ENCODE measurements around the gene LAMC3.

LAMC3 gene

DNA sequence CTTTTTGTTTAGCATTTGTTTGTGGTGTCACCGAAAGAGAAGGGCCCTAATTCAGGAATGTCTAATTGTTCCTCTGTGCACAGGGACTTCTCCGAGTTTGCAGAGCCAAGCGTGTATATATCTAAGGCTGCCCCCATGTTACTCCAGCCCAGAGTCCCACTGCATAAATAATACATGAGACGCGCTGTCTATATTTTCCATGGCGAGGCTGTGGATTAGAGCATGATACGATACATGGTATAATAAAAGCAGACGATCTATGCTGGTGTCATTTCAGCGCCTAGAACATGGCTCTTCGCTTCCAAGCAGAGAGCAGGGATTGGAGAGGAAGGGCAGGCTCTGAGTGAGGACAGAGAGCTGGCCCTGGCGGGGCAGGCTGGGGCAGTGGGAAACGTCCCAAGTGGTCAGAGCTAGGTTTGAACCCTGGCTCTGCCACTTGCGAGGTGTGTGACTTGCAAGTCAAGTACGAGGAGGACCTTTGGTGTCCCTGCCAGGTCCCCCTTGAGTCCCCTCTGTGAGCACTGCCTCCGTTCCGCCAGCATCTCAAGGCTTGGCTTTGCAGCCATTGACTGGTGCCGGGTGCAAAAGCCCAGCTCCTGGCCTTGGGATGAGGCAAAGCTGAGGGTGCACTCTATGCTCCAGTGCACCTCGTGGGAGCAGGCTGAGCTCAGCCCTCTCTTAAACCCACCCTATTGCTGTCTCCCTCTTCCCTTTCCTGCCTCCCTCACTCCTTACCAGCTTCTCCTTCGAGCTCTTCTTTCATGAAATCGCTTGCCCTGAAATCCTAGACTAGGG is 29.2 kb upstream of the LAMC3 start:
- DNase-seq: no peak

DNA sequence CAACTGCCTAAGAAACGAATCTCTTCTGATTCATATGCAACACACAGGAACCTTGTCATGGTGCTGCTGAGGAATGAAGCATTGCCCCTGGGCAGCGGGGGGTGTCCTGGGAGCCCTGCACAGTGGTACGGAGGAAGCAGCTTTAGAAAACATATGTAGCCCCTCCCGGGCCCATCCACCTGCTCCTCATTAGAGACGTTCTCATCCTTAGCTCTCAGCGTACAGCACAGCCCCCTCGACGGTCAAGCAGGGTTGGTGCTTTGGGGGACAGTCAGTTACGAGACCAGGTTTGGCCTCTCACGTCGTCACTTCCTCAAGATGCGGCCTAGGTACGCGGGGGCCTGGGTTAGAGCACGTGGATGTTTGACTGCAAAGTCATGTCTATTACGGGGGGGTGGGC is 28.4 kb upstream of the LAMC3 start:
- DNase-seq: no peak

DNA sequence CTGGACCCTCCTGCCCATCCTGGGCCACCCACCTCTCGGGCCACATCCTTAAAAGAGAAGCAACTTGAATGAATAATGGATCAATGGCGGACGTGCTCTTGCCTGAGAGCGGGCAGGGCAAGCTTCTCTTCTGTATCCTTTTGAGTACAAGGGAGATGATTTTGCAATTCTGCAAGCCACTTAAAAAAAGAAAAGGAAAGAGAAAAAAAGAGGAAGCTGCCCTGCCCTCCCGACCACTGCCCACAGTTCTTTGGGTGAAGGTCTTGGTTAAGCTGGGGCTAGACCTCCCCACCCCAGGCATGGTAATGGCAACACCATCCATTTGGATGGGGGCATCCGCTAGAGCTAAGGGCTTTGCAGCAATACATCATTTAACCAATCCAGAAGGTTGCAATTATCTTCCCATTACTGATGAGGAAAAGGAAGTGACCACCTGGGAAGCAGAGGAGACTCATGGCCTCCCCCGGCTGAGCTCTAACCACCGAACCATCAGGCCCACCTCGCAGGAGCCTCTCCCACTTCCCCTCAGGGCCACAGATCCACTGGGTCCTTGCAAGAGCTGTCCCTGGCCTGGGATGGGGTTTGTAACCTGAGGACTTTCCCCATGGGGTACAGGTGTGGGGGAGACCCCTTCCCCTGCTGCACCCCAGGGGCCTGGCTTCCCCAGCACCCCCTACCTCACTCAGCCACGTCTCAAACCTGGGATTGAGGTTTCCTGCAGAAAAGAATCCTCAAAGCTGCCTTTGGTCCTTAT is 27.8 kb upstream of the LAMC3 start:
- DNase-seq: no peak

DNA sequence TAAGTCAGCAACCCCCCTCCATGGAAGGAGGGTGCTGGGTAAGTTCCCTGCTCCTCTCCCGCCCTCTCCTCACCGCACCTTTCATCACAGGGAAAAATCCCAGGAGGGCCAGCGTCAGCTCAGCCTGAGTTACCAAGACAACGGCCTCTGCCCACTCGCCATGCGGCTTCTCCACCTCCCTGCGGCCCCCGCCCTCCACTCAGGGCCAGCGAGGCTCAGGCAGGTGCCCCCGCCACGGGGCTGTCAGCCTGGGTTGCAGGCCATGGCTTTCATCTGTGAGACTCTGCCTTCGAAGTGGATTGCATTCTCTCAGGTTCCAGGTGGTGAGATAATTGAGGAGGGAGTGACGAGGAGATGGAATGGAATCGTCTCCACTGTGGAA is 27.2 kb upstream of the LAMC3 start:
- DNase-seq: no peak

DNA sequence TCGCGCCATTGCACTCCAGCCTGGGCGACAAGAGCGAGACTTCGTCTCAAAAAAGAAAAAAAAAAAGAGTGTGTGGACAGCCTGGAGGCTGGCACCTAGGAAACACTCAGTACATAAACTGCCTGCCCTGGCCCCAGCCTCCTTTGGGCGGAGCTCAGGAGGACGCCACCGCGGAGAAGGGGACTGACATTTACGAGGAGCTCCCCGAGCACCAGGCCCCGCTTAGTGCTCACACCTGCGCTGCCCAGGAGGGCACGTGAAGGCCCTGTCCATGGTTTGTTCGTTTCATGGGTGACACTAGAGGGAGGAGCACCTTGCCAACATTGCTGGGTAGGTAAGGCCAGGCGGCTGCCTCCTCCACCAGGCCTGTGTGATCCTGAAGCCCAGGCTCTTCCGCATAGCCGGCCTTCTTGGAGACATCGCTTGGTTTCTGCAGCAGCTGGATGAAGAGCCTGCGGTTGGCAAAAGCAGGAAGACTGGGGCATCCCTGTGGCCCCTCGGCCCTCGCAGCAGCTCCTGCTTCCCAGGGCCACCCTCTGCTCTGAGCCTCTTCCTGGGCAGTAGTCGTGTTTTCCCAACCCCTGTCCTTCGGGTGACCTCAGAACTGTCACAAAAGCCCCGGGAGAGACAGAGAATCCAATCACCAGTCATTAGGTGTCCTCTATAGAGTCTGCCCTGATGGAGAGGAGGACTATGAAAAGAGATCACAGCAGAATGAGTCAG is 26.2 kb upstream of the LAMC3 start:
- no peak for DNase-seq

DNA sequence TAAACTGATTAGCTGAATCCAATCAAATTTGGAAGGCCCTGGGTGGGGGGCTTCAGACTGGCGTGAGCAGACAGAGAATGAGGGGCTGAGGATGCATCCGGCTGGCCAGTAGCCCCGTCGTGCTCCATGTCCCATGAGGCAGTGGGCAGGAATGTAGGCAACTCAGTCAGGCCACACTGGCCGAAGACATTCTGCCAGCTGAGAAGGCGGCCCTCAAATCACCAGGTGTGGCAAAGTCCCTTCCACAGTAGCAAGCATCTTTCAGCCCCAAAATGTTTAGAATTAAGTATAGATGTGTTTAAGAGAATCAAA is 25.7 kb upstream of the LAMC3 start:
- no peak for DNase-seq

DNA sequence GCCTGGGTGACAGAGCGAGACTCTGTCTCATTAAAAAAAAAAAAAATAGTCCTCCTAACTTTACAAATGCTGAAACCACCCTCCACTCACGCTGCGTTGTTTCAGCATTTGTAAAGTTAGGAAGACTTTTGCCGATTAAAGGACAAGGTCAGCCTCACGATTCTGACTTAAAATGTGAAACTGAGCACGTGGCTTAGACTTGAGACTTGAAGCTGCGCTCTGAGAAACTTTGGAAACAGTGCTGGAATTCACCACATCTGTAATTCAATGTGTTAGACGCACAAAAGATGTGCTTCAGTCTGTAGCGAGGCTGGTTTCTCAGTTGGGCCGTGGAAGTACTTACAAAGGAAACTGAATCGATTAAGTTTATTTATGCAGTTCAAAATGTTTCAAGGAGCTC is 25.0 kb upstream of the LAMC3 start:
- no peak for DNase-seq

DNA sequence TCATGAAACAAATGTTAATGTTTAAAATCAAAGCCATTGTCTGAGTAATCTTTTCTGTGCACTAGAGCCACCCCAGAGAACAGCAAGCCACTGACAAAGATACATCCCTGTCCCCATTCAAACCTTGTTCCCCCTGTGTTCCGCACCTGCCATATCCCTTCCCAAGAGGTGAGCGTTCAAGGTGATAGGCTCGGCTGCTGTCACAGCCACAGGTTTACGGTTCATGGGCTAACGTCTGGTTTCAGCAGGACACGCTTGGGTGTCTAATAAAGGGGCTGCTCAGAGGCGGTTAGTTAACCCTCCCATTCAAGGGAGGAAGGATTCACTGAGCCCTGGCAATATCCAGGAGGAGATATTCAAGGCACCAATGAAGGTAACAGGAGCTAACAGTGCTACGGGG is 24.5 kb upstream of the LAMC3 start:
- no peak for DNase-seq

DNA sequence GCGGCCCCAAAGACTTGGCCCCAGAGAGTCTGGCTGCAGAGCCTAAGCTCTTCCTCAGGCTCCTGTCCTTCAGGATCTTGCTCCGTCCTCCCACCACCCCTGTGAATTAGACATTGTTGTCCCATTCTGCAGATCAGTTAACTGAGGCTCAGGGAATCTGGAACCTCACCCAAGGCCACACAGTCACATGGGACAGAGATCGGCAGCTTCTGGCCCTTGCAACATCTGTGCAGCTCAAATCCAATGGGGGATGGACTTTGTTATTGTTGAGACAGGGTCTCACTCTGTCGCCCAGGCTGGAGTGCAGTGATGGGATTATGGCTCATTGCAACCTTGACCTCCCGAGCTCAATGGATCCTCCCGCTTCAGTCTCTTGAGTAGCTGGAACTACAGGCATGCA is 23.9 kb upstream of the LAMC3 start:
- DNase-seq: no peak

DNA sequence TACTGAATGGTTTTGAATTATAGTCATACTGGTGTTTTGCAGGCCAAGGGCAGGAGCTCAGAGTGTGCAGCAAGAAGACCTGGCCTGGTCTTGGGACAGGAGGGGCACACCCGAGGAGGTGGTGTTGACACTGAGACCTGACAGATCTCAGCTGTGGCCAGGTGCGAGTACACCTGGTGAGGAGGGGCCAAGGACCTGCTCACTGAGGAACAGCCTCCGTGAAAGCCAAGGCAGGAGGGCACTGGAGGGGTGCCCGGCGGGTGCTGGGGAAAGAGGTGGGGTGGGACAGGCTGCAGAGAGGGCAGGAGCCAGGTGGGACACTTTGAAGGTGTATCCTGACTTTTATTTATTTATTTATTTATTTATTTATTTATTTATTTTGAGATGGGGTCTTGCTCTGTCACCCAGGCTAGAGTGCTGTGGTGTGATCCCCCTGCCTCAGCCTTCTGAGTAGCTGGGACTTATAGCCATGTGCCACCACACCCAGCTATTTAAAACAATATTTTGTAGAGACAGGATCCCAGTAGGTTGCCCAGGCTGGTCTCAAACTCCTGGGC is 23.3 kb upstream of the LAMC3 start:
- DNase-seq: no peak

DNA sequence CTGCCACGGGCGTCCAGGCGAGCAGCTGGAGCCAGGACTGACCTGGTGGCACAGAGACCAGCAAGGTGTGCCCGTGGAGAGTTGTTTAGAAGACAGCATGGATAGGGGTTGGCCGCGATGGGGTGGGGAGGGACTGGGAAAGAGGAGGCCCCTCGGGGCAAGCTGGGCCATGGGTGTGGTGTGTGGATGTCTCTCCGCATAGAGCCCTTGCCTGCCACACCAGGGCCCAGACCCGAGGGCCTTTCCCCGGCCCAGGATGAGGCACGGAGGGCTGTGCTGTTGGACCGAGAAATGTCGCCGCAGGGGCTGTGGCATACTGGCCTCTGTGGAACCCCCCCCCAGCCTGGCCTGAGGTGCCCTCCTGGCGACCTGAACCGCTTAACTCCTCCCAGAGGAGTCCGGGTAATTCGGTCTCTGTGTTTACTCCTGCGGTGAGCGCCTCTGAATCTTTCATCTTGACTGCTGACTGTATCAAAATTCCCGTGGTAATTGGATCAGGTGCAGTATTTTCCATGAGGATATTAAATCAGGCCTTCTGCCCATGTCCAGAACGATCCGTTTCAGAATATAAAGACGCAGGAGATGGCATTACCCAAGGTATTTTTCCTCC is 22.5 kb upstream of the LAMC3 start:
- no peak for DNase-seq

DNA sequence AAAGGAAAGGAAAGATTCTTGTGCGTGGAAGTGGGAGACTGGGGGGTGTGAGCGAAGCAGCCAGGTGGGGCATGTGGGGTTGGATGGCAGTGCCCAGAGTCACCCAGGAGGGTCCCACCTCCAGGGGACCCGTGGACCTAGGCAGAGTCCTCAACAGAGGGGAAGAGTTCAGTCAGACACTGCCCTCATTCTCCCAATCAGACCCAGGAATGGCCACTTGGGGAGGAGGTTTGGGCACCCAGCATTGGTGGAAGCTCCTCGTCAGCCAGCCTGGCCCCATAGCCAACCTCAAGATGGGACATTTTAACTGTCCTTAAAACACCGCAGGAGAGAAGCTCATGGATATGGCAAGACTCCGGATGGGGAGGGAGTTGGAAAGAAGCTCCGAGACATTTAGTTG is 21.9 kb upstream of the LAMC3 start:
- DNase-seq: no peak

DNA sequence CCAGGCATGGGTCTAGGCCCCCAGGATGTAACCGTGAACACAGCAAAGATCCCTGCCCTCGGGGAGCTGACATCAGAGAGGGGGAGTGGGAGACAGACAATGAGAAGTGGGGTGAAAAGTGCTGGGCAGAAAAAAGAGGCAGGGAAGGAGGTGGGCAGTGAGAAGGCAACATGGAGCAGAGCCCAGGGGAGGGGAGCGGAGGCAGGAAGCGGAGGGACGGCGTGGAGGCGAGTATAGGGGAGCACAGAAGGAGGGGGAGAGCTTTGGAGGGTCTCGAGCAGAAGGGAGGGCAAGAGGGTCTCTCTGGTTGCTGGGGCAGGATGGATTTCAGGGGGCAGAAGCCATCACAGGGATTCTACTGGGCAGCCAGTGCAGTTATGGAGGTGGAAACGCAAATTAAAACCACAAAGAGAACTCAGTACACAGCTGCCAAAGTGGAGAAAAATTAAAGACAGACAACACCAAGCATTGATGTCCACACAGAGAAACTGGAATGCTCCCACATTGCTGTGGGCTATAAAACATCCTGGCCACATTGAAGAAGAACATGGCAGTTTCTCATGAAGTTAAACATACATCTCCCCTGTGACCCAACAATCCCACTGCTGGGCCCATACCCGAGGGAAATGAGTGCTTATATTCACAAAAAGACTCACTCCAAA is 21.1 kb upstream of the LAMC3 start:
- no peak for DNase-seq

DNA sequence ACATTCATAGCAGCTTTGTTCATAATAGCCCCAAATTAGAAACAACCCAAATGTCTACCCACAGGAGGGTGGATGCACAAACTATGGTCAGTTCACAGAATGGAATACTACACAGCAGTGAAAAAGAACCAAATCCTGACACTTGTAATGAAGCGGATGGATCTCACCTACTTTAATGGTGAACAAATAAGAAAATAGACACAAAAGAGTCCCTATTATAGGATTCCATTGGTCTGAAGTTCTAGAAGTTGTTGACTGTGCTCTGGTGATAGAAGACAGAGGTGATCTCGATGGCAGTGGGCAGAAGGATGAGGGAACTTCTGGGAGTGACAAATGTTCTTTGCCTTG is 20.6 kb upstream of the LAMC3 start:
- no peak for DNase-seq

DNA sequence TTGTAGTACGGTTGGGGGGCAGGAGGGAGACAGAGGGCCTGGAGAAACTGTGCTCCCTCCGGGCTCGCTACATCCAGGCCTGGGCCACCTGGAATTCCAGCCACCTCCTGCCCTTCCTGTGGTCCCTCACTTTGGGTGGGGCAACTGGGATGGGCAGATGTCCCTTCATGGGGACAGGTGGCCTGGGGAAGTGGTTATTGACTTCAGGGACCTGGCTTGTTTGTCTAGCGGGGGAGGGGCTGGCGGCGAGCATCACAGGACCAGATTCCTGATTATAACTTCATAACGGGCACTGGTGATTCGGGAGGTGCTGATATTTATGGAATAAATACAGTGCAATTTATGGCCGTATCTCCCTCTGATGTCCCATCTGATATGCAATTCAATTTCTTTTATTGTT is 20.1 kb upstream of the LAMC3 start:
- DNase-seq: no peak

DNA sequence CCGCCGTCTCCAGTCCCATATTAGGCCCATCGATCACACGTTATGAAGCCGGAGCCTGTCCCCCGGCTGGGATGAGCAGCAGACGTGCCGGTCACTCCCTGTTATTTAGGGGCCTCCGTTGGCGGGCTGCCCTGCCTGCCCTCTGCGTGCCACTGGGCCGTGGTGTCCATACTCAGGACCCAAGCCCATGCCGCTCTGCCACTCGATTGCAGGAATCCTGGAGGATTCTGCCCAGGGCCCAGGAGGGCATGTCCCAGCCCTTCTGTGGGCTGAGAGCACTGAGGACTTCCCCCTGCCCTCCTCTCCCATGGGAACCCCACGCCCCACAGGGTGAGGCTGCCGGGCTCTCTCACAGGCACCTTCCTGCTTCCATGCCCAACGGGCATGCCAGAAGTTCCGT is 19.6 kb upstream of the LAMC3 start:
- DNase-seq: no peak

DNA sequence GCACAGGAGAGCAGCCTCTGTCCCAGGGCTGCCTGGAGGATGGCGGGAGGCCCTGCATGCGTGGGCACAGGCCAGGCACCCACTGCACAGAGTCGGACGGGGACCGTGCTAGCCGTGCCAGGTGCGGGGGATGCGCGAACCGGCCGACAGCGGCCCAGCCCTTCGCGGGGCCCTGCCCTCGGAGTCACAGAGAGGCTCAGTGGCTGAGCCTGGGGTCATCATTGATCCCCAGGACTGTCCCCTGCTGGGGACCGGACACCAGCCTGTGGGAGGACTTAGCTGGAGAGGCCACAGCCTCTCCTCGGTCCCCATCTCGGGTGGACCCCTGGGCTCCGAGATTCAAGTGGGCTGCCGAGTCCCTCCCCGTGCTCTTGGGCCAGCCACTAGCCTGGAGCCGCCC is 19.1 kb upstream of the LAMC3 start:
- DNase-seq: no peak

DNA sequence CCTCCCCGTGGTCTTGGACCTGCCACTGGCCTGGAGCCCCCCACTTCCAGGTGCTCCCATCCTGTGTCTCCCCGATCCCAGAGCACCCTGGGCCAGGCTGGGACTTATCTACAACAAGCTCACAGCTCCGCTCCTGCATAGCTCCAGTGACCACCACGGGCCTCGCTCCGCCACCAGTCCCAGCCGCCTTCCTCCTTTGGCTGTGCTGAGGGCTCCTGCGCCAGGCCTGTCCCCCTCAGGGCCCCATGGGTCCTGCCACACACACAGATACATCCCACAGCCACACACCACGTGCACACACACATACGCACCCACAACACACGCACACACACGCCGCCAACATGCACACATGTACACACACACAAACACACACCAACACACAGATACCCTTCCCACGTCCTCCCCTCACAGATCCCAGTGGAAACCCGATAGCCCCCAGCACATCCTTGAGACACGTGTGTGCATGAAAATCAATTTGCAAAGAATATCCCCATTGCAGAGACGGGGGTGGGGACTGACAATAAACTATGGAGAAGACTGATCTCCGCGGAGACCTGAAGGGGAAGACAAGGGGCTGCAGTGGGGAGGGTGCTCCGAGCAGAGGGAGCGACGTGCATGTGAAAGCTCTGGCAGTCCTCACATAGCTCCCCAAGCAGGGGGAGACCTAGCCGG is 18.5 kb upstream of the LAMC3 start:
- DNase-seq: no peak

DNA sequence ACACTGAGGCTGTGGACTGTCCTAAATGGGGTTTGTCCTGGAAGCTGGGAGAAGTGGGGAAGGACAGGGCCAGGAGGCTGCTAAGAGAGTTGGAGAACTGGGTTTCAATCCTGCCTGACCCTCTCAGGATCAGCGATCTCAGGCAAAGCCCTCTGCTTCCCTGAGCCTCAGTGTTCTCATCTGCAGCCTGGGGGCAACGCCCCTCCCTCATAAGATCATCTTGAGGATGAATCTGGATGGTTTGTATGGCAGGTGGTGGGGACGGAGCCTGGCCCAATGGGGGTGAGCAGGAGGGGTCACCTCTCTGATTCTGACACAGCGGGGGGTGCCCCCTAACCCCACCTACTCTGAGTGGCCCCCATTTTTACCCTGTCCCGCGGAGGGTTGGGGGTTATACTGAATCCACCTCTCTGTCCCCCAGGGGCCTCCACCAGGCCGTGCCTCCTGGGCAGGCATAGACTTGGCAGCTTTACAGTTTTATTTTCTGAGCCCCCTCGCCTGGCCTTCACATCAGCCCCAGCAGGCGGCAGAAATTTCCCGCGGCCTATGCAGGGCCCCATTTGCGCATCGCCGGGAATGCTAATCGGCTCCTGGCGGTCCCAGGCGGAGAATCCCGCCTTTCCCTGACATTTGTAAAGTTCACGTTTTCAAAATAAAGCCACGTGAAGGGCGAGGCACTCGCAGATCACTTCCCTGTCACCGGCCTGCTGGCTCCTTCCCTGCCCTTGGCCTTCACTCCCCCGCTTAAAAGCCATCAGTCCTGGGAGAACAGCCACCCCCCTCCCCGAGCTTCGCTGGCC is 17.8 kb upstream of the LAMC3 start:
- DNase-seq: no peak

DNA sequence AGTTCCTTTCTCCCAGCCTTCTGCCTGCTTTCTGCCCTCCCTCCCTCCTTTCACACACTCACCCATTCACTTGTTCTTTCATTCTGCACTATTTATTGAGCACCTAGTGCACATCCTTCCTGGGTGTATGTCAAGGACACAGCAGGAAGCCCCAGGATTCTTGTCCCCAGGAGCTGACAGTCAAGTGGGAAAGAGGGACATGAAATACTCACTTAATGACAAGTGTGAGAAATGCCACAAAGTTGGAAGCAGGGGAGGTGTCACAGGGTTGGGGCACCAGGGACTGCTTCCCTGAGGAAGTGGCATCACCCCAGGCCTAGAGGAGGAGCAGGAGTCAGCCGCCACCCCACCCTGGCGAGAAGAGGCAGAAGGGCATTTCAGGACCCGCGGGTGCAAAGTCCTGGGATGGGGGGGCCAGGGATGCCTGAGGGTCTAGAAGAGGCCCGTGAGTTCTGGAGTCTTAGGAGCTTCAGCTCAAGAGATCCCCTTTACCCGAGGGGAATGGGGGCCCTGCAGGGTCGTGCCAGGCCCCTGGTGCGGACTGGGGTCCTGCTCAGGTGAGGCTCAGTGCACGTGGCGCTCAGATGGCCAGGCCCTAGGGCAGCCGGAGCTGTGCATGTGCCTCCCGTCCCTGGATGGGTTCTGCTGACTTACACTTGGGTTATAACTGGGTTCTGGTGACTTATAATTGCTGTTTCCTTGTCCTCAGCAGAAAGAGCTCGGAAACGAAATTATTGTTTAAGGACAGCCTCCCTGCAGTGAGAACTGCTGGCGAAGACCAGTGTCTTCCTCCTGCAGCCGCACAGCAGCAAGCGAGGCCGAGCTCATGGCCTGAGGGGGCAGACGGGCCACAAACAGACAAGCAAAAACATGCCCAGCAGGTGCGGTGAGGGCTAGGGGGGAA is 16.9 kb upstream of the LAMC3 start:
- DNase-seq: no peak

All from C1 segment of cervical spinal cord (tissue), 14 donors.